ENCODE results near the gene PGGHG. TPM values are rescaled to one million over a fixed set of nuclear protein-coding genes. Genes with fewer than 3 reads are reported as not detected.

Gene PGGHG
- total and polyA plus RNA-seq, 12 donors, result 0.55 to 77.2 (median 7.1) TPM

- Histone ChIP-seq H3K9me3 (replicated peaks in 1 of 3) (no peaks in the 10 kb centered on the region), H3K27ac (no peak overlapping the region), H3K4me3 (no peak overlapping the region), H3K36me3 (replicated peaks in 1 of 2) (no peaks in the 10 kb centered on the region), H3K4me1 (replicated peaks in 1 of 2) (no peaks in the 10 kb centered on the region), H3K27me3 (no peaks in the 10 kb centered on the region)
- intact Hi-C loops (cut with DNase I), result no loop called here
- 78 to 80% (median 79%) methylated on average over 10 to 22 of the region's 22 CpGs for WGBS, 4 donors
- TF ChIP-seq CTCF (IDR thresholded peaks at IDR 0.05) (no peak), POLR2A (IDR thresholded peaks at IDR 0.05) (no peak)
- peak in 1 of 7 donors; percentile 9 for DNase-seq
Observed at GRCh38 chr11:272195-272930, 16.6 kb upstream of the PGGHG start.

DNA sequence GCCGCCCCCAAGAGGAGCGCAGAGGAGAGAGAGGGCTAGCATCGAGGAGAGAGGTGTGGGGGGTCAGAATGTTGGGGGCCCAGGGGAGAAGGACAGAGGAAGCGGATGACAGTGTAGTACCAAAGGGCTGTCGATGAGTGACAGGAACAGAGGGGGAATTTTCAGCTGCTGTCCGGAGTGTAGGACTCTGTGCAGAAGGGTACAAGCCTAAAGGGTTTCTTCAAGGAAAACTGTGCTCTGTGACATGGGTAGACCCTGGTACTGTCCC is 16.1 kb upstream of the PGGHG start:
- H3K4me1 ChIP-seq (replicated peaks in 1 of 2), result no peaks in the 10 kb centered on the region
- no peak overlapping the region for H3K27ac ChIP-seq
- TF ChIP-seq POLR2A (IDR thresholded peaks at IDR 0.05) (no peak), CTCF (IDR thresholded peaks at IDR 0.05) (no peak)
- no peak overlapping the region for H3K4me3 ChIP-seq
- intact Hi-C loops (cut with DNase I), result no loop called here
- DNase-seq, result no peak
- H3K27me3 ChIP-seq, result no peaks in the 10 kb centered on the region
- no peaks in the 10 kb centered on the region for H3K36me3 ChIP-seq (replicated peaks in 1 of 2)
- WGBS, 4 donors, result 79 to 82% (median 81%) methylated on average over 6 of the region's 6 CpGs
- no peaks in the 10 kb centered on the region for H3K9me3 ChIP-seq (replicated peaks in 1 of 3)

DNA sequence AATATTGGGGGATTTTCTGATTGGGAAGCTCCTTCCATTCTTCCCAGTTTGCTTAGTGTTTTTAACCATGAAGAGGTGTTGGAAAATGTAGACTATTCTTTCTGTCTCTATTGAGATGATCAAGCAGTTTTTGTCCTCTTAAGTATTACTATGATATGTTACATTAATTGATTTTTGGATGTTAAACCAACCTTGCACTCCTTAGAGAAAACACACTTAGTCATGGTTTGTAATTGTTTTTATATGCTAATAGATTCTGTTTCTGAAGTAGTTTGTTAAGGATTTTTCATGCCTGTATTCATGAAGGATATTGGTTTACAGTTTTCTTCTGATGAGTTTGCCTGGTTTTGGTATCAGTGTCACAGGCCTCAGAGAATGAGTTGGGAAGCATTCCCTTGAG is 12.7 kb upstream of the PGGHG start:
- H3K4me3 ChIP-seq, result no peak overlapping the region
- H3K36me3 ChIP-seq (replicated peaks in 1 of 2), result no peaks in the 10 kb centered on the region
- H3K27ac ChIP-seq, result no peak overlapping the region
- H3K9me3 ChIP-seq (replicated peaks in 1 of 3), result no peaks in the 10 kb centered on the region
- no peak for DNase-seq
- intact Hi-C loops (cut with DNase I), result no loop called here
- H3K4me1 ChIP-seq (replicated peaks in 1 of 2), result peaks cover 0 to 13% of the 10 kb centered on the region in 2 donors
- TF ChIP-seq CTCF (IDR thresholded peaks at IDR 0.05) (no peak), POLR2A (IDR thresholded peaks at IDR 0.05) (no peak)
- peaks cover 30% of the 10 kb centered on the region for H3K27me3 ChIP-seq

- no peak for TF ChIP-seq POLR2A (IDR thresholded peaks at IDR 0.05)
- TF ChIP-seq CTCF (IDR thresholded peaks at IDR 0.05), result no peak
- 75 to 81% (median 77%) methylated on average over 17 to 21 of the region's 21 CpGs for WGBS, 4 donors
- H3K36me3 ChIP-seq (replicated peaks in 1 of 2), result no peaks in the 10 kb centered on the region
- no peak for DNase-seq
- intact Hi-C loops (cut with DNase I), result no loop called here
- H3K4me1 ChIP-seq (replicated peaks in 1 of 2), result peaks cover 0 to 13% of the 10 kb centered on the region in 2 donors
- no peaks in the 10 kb centered on the region for H3K9me3 ChIP-seq (replicated peaks in 1 of 3)
- peaks cover 48% of the 10 kb centered on the region for H3K27me3 ChIP-seq
- no peak within 1 kb of the TSS for H3K27ac ChIP-seq
- peak within 1 kb of the TSS in 1 of 4 donors; percentile 28 for H3K4me3 ChIP-seq
Observed at GRCh38 chr11:278001-278951, 10.7 kb upstream of the PGGHG start, which contains the start of gene NLRP6. TSS of gene NLRP6 (plus strand) at chr11:278407. CDS start at chr11:278570, 163 bp downstream.
